Medulla oblongata (tissue), 1 donor: ENCODE data around the gene GOLT1A.

Experiments used
- DNase-seq: peaks from one replicate; pipeline ENCODE4 v3.0.0-alpha.2; 2015; ENCODE audit errors: extremely low spot score

GOLT1A gene

GRCh38 chr1:204161609-204162493, 51.9 kb downstream of the GOLT1A start:
- no peak for DNase-seq

GRCh38 chr1:204157962-204158361, 55.8 kb downstream of the GOLT1A start:
- no peak for DNase-seq

- no peak for DNase-seq
Measured at GRCh38 chr1:204155881-204156280, 57.9 kb downstream of the GOLT1A start.

GRCh38 chr1:204154568-204155255, 59.1 kb downstream of the GOLT1A start:
- DNase-seq = no peak

- DNase-seq = no peak
Measured at GRCh38 chr1:204153667-204154066, 60.1 kb downstream of the GOLT1A start.

GRCh38 chr1:204152310-204153044, 61.3 kb downstream of the GOLT1A start:
- no peak for DNase-seq

GRCh38 chr1:204151552-204152309, 62.1 kb downstream of the GOLT1A start, which contains the start of gene ETNK2:
Gene ETNK2, minus strand, starts transcription at chr1:204152044. Its CDS starts 192 bp downstream, at chr1:204151852.
- DNase-seq = no peak

- no peak for DNase-seq
Measured at GRCh38 chr1:204150702-204151551, 62.9 kb downstream of the GOLT1A start.

- no peak for DNase-seq
Measured at GRCh38 chr1:204149635-204150565, 63.9 kb downstream of the GOLT1A start.

- no peak for DNase-seq
Measured at GRCh38 chr1:204149107-204149506, 64.7 kb downstream of the GOLT1A start.
